ENCODE data around the gene KCNN4.

GRCh38 chr19:43738780-43739211 is 42.0 kb downstream of the KCNN4 start:
- TF ChIP-seq, protein P1, sequence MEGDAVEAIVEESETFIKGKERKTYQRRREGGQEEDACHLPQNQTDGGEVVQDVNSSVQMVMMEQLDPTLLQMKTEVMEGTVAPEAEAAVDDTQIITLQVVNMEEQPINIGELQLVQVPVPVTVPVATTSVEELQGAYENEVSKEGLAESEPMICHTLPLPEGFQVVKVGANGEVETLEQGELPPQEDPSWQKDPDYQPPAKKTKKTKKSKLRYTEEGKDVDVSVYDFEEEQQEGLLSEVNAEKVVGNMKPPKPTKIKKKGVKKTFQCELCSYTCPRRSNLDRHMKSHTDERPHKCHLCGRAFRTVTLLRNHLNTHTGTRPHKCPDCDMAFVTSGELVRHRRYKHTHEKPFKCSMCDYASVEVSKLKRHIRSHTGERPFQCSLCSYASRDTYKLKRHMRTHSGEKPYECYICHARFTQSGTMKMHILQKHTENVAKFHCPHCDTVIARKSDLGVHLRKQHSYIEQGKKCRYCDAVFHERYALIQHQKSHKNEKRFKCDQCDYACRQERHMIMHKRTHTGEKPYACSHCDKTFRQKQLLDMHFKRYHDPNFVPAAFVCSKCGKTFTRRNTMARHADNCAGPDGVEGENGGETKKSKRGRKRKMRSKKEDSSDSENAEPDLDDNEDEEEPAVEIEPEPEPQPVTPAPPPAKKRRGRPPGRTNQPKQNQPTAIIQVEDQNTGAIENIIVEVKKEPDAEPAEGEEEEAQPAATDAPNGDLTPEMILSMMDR (IDR thresholded peaks at IDR 0.05) = no peak
- TF ChIP-seq EZH2 (IDR thresholded peaks at IDR 0.05) = no peak

Data from neural progenitor cell (in vitro differentiated cells).